Measurements from ENCODE around the gene ABCC11. TPM values are rescaled to one million over a fixed set of nuclear protein-coding genes. Genes with fewer than 3 reads are reported as not detected.

Gene ABCC11
- total RNA-seq, 1 donor from 2014 or later, result not detected

- H3K4me3 ChIP-seq, result no peak overlapping the region
- no peak overlapping the region for H3K4me2 ChIP-seq
- no peaks in the 10 kb centered on the region for H3K27me3 ChIP-seq
- no peaks in the 10 kb centered on the region for H4K20me1 ChIP-seq (ENCODE audit: low read depth)
- H3K36me3 ChIP-seq, result no peaks in the 10 kb centered on the region
- H3K4me1 ChIP-seq, result no peaks in the 10 kb centered on the region
- TF ChIP-seq EZH2 (IDR thresholded peaks at IDR 0.05) (no peak), EZH2phosphoT487 (IDR thresholded peaks at IDR 0.05) (no peak), CTCF (IDR thresholded peaks at IDR 0.05) (no peak)
- H3K36me3 Mint-ChIP-seq, result no peaks in the 10 kb centered on the region
- H3K79me2 ChIP-seq (ENCODE audit: low read depth), result no peaks in the 10 kb centered on the region
- no peak overlapping the region for H2AFZ ChIP-seq (replicated peaks)
- peaks cover 2% of the 10 kb centered on the region for H3K27me3 Mint-ChIP-seq (ENCODE audit: insufficient read depth, low read depth)
- no peak overlapping the region for H3K9ac ChIP-seq
- H3F3A ChIP-seq (ENCODE audit: low read depth), result no peaks in the 10 kb centered on the region
- H3K9me3 Mint-ChIP-seq, result no peaks in the 10 kb centered on the region
- no peak overlapping the region for H3K27ac ChIP-seq
- no peaks in the 10 kb centered on the region for H3K4me1 Mint-ChIP-seq
- no peak overlapping the region for H3K27ac Mint-ChIP-seq
- no peak overlapping the region for H3K4me3 Mint-ChIP-seq
- H3K9me3 ChIP-seq (ENCODE audit: low read depth), result no peaks in the 10 kb centered on the region
- DNase-seq (ENCODE audit: low spot score), result no peak
Observed at GRCh38 chr16:48194828-48195556, 52.3 kb downstream of the ABCC11 start.

GRCh38 chr16:48193846-48194245 lies 53.5 kb downstream of the ABCC11 start:
- no peaks in the 10 kb centered on the region for H3K27me3 ChIP-seq
- H3K4me1 ChIP-seq, result no peaks in the 10 kb centered on the region
- H3K9ac ChIP-seq, result no peak overlapping the region
- H3K9me3 ChIP-seq (ENCODE audit: low read depth), result no peaks in the 10 kb centered on the region
- H3K4me3 ChIP-seq, result no peak overlapping the region
- H3K4me2 ChIP-seq, result no peak overlapping the region
- H3K4me3 Mint-ChIP-seq, result no peak overlapping the region
- no peaks in the 10 kb centered on the region for H4K20me1 ChIP-seq (ENCODE audit: low read depth)
- TF ChIP-seq CTCF (IDR thresholded peaks at IDR 0.05), result no peak
- no peak for TF ChIP-seq EZH2phosphoT487 (IDR thresholded peaks at IDR 0.05)
- no peak for TF ChIP-seq EZH2 (IDR thresholded peaks at IDR 0.05)
- no peaks in the 10 kb centered on the region for H3K4me1 Mint-ChIP-seq
- H3K27ac Mint-ChIP-seq, result no peak overlapping the region
- H3K36me3 ChIP-seq, result no peaks in the 10 kb centered on the region
- no peaks in the 10 kb centered on the region for H3F3A ChIP-seq (ENCODE audit: low read depth)
- no peaks in the 10 kb centered on the region for H3K36me3 Mint-ChIP-seq
- peaks cover 2% of the 10 kb centered on the region for H3K27me3 Mint-ChIP-seq (ENCODE audit: insufficient read depth, low read depth)
- H3K79me2 ChIP-seq (ENCODE audit: low read depth), result no peaks in the 10 kb centered on the region
- H3K9me3 Mint-ChIP-seq, result no peaks in the 10 kb centered on the region
- no peak overlapping the region for H2AFZ ChIP-seq (replicated peaks)
- H3K27ac ChIP-seq, result no peak overlapping the region
- DNase-seq (ENCODE audit: low spot score), result no peak

- Mint-ChIP-seq H3K36me3 (no peaks in the 10 kb centered on the region), H3K27ac (no peak overlapping the region), H3K4me1 (no peaks in the 10 kb centered on the region), H3K27me3 (ENCODE audit: insufficient read depth, low read depth) (peaks cover 4% of the 10 kb centered on the region), H3K9me3 (no peaks in the 10 kb centered on the region), H3K4me3 (no peak overlapping the region)
- Histone ChIP-seq H3K4me1 (no peaks in the 10 kb centered on the region), H3K9me3 (ENCODE audit: low read depth) (no peaks in the 10 kb centered on the region), H2AFZ (replicated peaks) (no peak overlapping the region), H4K20me1 (ENCODE audit: low read depth) (no peaks in the 10 kb centered on the region), H3F3A (ENCODE audit: low read depth) (no peaks in the 10 kb centered on the region), H3K36me3 (no peaks in the 10 kb centered on the region), H3K4me3 (no peak overlapping the region), H3K27ac (no peak overlapping the region), H3K9ac (no peak overlapping the region), H3K79me2 (ENCODE audit: low read depth) (no peaks in the 10 kb centered on the region), H3K4me2 (no peak overlapping the region), H3K27me3 (no peaks in the 10 kb centered on the region)
- no peak for DNase-seq (ENCODE audit: low spot score)
- no peak for TF ChIP-seq CTCF (IDR thresholded peaks at IDR 0.05)
- no peak for TF ChIP-seq EZH2phosphoT487 (IDR thresholded peaks at IDR 0.05)
- no peak for TF ChIP-seq EZH2 (IDR thresholded peaks at IDR 0.05)
Observed at GRCh38 chr16:48188449-48189102, 58.8 kb downstream of the ABCC11 start.

All from neural progenitor cell (in vitro differentiated cells).